Keratinocyte (primary cell): ENCODE results near the gene KLHL3.

Source experiments
- CTCF ChIP-seq, 3 experiments: IDR thresholded peaks in 1 of 3; conservative IDR thresholded peaks in 1 of 3; optimal IDR thresholded peaks in 1 of 3; 2 replicates in 2 of 3; 3 replicates in 1 of 3; pipeline versions ENCODE3 to v1.5.1; 2011; ENCODE audit warnings: low read length in 3 of 3, mild to moderate bottlenecking in 3 of 3, moderate library complexity in 2 of 3, control low read depth in 1 of 3, inconsistent platforms in 1 of 3; ENCODE audit not compliant: insufficient read depth in 2 of 3; ENCODE audit errors: extremely low read depth in 1 of 3
- EZH2 ChIP-seq: IDR thresholded peaks from one replicate; pipeline ENCODE4 v1.6.1; 2012; ENCODE audit warnings: inconsistent platforms, mild to moderate bottlenecking, low read length, moderate library complexity

DNA sequence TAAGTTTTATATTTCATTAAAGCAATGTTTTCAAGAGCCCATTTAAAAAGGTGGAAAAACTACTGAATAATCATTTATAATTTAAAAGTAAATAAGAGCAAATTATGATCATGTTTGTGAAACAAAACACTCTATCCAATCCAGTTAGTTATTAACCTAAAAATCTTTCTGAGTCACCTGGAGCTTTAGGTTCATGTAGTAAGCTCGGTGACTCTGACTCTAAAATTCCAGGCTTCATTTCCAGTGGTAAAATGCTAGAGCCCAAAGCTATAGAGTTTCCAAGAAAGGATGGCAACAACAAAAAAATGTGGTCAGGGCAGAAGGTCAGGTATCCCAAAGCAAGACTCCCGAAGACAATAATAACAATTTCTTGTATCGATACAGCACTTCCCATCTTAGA lies 160.7 kb downstream of the KLHL3 start:
- TF ChIP-seq CTCF (optimal IDR thresholded peaks at IDR 0.05 in 1 of 3, IDR thresholded peaks at IDR 0.05 in 1 of 3, conservative IDR thresholded peaks at IDR 0.05 in 1 of 3; ENCODE audit: extremely low read depth in 1 of 3, insufficient read depth in 2 of 3, low read length in 3 of 3) (no peak), EZH2 (no peak)
